Activated T-cell treated with anti-CD3 and anti-CD28 coated beads for 1 hour (primary cell): ENCODE measurements around the gene PHLPP1.

Experiments used
- DNase-seq: peaks from one replicate; pipeline ENCODE4 v3.0.0-alpha.2; 2020; ENCODE audit warnings: low read depth

Gene PHLPP1

DNA sequence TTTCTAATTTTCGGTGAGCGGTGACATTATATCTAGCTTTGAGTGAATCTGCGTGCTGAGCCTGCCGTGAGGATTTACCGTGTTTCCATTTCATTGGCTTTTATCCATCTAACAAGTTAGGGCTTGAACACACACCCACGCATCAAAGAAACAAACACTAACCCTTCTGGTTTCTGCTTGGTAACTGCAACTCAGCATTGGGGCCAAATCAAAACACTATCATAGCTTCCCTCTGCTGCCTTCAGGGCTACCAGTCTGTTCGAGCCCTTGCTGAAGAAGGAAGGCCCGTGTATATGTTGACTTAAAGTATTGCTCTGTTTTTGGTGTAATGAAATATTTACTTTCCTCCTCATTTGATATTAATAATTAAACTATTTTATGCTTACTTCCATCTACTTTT is 227.2 kb downstream of the PHLPP1 start:
- DNase-seq = no peak

DNA sequence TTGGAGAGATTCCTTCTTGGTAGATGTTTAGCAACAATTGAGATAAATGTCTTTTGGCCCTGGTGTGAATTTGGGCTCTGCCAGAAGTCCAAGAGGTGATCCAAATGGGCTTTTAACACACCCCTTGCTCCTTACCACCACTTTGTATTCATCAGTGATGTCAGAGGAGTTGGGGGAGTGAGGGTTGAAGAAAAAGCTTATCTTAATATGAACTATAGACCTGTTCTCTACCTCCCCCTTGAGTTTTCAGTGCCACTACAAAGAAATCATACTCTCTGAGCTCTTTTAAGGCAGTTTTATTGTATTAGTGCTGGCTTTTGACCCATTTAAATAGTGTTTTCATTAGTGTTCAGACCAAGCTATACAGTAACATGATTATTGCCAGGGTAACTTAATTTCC is 229.1 kb downstream of the PHLPP1 start:
- no peak for DNase-seq

DNA sequence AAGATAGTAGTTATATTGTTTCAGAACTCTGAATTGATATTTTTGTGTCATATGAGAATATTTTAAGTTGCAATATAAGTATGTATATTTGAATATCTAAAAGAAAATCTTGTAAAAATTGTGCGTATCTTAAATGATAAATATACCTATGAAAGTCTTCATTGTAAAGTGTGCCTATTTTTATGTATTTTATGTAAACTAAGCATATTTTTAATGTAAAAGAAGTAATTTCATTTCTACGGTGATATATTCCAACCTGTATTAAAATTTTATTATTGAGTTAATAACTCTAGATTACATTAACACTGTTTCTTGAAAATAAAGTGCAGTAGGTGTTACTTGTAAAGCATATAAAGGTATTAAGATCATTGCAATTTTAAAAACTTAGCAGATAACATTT is 233.4 kb downstream of the PHLPP1 start:
- DNase-seq = no peak

DNA sequence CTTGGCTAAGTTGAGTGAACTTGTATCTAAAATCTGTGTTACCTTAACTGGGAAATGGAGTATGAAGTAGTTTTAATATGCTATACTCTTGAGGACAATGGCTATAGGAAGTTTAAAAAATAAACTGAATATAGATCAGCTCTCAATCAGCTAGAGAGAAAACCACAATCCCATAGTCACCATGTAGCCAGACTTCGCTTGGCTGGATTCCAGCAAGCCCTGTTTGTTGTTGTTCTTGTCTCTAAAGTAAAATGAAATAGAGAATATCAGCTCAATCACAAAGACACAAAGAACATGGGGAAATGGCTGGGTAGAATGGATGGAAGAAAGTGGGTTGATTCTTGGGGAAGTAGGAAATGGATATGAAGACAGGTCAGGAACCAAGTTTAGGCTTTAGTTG is 234.9 kb downstream of the PHLPP1 start:
- no peak for DNase-seq

DNA sequence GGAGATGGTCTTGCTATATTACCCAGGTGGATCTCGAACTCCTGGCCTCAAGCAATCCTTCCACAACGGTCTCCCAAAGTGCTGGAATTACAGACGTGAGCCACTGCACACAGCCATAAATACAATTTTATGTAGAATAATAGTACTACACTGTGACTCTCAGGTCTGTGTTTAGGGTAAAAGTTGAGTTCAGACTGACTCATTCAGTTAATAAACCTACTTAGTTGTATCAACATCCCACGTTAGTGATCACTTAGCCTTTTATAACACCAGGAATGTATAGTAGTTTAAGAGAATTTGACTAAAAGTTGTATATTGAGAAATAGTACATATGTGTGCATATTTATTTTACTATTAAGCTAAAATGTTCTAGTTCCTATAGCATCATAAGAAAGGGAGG is 237.5 kb downstream of the PHLPP1 start:
- no peak for DNase-seq

DNA sequence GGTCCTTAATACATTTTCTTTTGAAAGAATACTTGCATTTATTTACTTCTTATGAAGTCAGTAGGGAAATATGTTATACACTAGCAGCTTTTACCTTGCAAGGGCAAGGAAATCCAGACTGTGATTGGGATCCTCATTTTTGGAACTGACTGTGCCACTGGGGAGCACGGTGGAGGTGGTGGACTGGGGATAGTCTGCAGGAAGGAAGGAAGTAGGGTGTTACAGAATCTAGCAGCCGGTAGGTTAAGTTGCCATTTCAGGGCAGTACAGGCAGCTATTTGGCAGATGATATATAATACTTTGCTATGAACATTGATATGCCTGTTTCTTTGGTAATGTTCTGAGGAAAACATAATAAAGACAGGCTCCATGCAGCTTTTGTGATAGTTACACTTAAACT is 238.3 kb downstream of the PHLPP1 start:
- no peak for DNase-seq

DNA sequence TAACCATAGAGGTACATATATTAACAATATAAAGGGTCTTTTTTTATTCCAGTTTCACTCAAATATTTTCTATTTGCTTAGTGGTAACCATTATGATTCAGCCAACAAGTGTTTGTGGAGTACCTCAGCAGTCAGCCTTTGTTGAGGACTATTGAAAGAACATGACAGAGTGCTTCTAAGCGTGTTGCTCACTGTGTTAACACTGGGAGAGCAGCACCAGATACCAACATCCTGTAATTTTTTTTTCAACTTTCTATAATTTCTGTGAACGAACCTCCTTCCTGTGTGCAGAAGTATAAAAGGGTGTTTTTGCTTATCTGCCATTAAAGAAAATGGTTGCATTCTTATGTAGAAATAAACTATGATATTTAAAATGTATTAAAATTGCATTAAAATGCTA is 239.0 kb downstream of the PHLPP1 start:
- DNase-seq = no peak

DNA sequence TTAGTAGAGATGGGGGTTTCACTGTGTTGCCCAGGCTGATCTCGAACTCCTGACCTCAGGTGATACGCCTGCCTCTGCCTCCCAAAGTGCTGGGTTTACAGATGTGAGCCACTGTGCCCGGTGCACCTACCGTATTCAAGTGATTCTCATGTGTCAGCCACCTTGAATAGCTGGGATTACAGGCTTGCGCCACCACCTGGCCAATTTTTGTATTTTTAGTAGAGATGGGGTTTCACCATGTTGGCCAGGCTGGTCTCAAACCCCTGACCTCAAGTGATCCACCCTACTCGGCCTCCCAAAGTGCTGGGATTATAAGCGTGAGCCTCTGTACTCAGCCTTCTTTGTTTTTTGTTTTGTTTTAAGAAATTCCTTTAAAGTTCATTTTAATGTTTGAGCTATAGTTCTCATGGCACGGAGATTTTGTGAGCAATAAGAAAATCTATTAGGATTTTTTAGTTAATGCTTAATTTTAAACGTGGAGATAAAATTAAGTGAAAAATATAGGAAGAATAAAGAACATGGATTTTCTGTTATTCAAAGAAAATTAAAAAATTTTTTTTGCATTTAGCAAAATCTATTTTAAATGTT is 242.6 kb downstream of the PHLPP1 start:
- DNase-seq = peak; percentile 4

DNA sequence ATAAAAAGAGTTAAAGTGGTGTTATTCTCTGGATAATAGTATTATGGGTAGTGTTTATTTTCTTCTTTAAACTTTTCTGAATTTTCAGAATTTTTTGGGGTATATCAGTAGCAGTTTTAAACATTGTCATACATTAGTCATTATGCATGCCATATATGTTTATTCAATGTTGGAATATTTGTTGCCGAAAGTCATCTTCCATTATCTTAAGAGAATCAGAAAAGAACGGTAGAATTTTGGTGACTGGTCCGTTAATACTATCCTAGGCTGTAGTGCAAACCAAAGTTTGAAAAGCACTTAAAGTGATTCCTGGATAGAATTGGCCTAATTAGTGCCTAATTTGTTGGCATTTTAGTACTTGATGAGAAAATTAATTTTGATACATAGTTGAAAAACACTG is 244.1 kb downstream of the PHLPP1 start:
- DNase-seq = no peak

DNA sequence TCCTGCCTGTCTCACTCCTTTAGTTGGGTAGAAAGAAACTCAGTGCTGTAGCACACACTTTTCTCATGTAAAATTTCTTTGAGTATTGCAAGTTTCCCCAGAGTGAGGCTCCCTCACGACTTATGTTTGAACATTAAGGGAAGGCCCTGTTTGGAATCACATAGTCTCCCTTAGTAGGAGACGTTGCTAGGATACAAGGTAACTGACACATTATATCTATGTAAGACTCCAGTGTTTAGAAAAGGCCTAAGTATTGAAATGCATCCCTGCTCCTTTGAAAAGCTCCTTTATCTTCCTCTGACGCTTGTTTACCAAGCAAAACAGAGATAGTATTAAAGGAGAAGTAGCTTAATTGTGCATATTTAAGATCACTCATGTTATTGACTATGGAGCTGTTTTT is 248.2 kb downstream of the PHLPP1 start:
- DNase-seq = no peak

DNA sequence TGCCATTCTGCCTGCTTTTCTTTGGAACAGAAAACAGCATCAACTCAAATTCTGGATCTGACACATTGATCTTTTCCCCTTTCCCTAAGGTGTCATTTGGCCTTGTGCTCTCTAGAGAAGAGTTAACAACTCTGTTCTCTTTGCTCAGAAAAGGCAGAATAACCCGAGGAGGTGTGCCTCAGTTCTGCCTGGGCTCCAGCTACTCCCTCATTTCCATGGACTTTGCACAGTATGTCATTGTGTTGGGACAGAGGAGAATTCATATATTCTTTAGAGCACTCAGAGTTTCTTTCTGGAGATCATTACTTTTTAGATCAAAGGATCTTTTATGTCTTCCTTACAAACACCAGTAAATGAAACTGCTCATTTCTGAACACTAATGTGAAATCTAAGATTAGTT is 249.1 kb downstream of the PHLPP1 start:
- no peak for DNase-seq

DNA sequence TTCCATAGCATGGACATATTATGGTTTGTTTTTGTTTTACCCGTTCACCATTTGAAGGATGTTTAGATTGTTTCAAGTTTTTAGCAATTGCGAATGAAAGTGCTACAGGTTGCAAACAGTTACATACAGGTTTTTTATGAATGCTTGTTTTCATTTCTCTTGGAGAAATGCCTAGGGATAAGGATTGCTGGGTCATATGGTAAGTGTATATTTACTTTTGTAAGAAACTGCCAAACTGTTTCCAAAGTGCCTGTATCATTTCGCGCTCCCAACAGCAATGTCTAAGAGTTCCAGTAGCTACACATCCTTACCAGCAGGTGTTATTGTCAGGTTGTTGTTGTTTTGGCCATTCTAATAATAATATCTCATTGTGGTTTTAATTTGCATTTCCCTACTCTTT is 251.7 kb downstream of the PHLPP1 start:
- no peak for DNase-seq

DNA sequence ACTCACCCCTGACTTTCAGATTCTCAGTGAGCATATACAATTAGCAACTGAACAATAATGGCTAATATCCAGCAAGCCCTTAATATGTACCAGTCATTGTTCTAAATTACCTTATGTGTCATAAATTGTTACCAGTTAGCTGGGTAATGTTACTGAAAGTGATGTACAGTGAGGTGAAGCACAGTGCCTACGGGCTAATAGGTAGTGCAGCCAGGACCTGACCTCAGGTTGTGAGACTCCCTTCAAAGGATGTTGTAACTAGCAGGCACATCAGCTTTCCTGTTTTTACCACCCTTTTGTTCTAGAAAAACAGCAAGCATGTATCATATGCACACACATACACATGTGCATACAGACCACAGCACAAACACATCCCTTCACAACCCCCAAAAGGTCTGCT is 258.3 kb downstream of the PHLPP1 start:
- DNase-seq = no peak

DNA sequence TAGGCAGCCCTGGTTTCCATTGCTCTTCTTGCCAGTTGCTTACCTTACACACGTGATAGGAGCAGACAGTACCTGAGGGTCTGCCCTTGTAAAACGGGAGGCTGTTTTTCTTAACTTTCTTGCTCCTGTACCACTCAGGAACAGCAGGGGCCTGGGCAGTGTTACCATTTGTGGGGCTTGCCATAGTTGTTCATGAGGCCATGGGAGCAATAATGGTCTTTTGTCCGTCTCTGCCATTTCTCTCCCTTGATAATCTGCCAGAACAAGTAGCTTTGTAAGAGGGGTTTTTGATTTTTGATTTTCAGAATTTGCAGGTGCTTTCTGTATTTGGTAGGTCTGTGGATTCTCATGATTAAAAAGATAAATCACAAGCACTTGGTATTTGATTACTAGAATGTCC is 259.0 kb downstream of the PHLPP1 start:
- no peak for DNase-seq

DNA sequence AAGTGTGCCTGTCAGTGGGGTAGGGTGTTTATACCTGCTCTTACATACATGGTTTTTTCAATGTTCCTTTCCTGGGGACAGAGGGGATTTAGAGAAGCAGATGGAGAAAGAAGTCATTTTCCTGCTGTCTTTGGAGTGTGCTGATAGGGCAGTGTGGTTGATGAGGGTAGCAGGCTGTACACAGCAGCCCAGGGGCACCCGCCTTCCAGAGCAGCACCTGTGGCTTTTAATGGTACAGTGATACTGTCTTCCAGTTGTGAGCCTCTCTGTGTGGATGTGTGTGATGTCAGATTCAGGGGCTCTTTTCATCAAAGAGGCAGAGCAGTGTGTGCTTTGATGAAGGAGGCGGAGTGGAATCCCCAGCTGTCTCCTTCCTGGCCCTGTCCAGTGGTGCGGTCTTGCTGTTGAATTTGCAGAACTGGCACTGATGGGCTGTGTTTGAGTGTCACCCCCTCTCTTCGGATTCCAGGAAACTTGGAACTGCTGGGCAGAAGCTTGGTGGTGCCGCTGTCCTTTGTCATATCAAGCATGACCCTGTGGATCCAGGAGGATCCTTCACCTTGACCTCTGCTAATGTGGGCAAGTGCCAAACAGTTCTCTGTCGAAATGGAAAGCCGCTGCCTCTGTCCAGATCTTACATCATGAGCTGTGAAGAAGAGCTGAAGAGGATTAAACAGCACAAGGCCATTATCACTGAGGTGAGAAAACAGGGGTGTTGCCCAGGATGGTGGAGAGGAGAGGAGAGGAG is 259.8 kb downstream of the PHLPP1 start:
- no peak for DNase-seq

DNA sequence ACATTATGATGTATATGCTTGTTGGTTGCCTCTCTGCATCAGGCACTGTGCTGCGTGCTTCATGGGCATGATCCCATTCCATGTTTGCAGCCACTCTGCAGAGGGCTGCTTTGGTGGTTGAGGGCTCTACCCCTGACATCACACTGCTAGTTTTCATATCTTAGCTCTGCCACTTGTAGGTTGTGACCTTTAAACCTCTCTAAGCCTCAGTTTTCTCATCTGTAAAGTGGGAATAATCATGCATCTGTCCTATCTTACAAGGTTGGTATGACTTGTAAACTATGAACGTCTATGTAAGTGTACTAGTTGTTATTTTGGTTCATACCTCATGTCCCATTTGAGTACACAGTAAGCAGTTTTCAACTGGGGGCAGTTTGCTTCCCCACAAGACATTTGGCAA is 260.4 kb downstream of the PHLPP1 start:
- no peak for DNase-seq

DNA sequence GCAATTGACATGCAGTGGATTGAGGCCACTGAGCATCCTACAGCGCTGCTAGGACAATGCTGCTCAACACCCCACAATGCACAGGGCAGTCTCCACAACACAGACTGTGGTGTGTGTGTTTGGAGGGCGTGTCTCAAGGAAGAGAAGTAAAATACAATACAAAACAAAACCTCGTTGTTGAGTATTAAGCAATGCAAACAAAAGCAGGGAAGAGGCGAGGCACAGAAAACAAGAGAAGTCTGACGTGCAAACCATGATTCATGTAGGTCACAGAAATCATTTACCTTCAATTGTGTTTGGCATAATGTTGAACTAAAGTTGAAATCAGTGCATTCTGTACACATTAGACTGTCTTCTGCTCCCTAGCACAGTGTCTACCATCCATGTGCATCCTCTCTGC is 260.9 kb downstream of the PHLPP1 start:
- no peak for DNase-seq

DNA sequence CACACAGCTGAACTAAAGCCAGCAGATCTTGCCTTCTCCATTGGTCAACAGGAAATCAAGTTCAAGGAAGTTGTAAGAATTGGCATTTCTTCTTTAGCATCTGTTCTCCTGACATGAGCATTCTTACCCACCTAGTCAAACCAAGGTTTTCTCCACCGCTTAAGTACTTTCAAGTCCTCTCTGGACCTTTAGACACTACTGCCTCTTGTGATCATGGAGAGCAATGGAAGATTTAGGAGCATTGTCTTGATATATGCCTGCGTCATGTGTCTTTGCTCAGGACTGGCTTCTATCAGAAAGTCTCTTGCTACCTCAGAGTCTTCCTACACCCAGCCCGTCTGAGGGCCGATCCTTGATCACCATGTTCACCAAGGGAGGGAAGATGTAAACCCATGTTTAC is 262.2 kb downstream of the PHLPP1 start:
- no peak for DNase-seq

DNA sequence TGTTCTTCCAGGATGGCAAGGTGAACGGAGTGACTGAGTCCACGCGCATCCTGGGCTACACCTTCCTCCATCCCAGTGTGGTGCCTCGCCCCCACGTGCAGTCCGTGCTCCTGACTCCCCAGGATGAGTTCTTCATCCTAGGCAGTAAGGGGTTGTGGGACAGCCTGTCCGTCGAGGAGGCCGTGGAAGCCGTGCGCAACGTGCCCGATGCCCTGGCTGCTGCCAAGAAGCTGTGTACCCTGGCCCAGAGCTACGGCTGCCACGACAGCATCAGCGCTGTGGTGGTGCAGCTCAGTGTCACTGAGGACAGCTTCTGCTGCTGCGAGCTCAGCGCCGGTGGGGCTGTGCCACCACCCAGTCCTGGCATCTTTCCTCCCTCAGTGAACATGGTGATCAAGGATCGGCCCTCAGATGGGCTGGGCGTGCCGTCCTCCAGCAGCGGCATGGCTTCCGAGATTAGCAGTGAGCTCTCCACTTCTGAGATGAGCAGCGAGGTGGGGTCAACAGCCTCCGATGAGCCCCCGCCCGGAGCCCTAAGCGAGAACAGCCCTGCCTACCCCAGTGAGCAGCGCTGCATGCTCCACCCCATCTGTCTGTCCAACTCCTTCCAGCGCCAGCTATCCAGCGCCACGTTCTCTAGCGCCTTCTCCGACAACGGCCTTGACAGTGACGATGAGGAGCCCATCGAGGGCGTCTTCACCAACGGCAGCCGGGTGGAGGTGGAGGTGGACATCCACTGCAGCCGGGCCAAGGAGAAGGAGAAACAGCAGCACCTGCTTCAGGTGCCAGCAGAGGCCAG is 263.1 kb downstream of the PHLPP1 start:
- DNase-seq = no peak

DNA sequence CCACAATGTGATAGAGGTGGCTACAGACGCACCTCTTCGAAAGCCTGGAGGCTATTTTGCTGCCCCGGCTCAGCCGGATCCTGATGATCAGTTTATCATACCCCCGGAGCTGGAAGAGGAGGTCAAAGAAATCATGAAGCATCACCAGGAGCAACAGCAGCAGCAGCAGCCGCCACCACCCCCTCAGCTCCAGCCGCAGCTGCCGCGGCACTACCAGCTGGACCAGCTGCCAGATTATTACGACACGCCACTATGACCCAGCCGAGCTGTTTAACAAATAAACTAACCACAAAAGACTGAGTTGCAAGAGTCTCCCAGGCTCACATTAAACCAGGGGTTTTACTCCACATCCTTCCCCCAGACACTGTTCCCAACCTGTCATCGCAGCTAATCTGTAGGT is 263.8 kb downstream of the PHLPP1 start:
- no peak for DNase-seq

DNA sequence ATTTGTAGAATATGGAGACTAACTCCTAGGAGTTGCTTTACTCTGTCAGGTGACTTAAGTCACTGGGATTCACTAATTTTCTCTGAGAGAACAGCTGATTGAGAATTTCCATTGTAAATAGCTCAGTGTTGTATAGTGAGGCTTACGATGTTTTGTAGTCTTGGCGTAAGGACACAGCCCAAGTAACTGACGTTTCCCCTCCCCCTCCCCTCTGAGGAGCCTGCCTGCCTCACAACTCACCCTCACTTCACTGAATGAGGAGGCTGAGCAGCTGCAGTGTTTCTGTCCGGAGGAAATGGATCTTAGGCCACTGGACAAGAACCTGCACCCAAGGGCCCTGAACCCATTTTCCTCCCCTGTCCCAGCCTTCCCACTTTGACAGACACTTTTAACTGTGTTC is 264.6 kb downstream of the PHLPP1 start:
- DNase-seq = no peak

DNA sequence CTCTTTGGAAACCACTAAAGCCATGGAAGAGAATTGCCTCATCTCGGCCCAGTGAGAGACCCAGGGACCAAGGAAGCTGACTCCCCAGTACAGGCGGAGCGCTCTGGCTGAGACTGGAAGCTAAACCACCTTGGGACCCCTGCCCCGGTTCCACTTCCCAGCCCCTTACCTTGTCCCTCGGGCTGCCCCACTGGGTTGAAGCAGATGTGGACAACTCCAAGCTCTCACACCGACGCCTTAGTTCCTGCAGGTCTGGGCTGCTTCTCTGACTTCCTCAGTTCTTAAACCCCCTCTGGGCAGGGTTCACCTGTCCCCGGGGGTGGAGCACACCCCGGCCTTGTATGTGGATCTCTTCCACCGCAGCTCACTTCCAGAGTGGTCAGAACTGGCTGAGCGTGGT is 266.2 kb downstream of the PHLPP1 start:
- no peak for DNase-seq

DNA sequence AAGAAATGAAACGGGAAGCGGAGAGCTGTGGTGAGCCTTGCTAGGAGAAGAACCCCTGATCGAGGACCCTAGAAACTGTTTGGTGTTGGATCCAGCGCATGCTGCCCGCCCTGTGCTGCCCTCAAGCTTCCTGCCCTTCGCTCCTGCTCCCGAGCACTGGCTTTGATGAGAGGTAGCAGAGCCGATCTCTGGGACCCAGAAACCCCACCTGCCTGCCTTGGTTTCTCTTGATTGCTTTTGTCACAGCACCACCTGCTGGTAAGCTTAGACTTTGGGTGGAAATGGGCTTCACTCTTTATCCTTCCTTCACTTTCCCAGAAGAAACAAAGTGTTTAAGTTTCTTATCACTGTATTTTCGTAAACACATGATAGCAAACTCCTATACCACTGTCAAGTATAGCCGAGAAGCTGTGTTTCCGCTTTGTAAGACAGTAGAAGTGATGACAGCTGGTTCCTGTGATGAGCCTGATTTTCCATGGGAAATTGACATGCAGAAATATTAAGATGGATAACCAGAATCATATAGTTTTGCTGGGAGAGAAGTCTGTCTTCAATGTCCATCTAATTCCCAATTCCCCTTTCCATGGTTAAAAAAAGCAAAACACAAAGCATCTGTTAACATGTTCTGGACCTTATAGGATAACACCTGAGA is 267.4 kb downstream of the PHLPP1 start:
- DNase-seq = peak; percentile 28
